RWPE1 (cell line): Measurements from ENCODE around the gene BABAM2.

Experiments used
- CTCF ChIA-PET: fragments of 350-600 bp; sonication (Branson Sonifier 250); formaldehyde crosslinking; extraction: SDS; loops from one replicate; lab custom pipeline; 2021; lab: Yijun Ruan, JAX
- POLR2A ChIA-PET: fragments of 400-600 bp; formaldehyde crosslinking; extraction: SDS; loops from one replicate; lab custom pipeline; 2020; ENCODE audit warnings: antibody characterized with exemption; ENCODE audit not compliant: low non-redundant PET; lab: Yijun Ruan, JAX
- DNase-seq: peaks from one replicate; pipeline ENCODE4 v3.0.0; 2012; ENCODE audit warnings: low spot score
- H3K27ac ChIP-seq: fragments of 450-650 bp; 2 replicates; pipeline ENCODE4 v1.5.1; 2017
- TF ChIP-seq, protein P1 (sequence below): fragments of 450-650 bp; conservative IDR thresholded peaks from 2 replicates; pipeline ENCODE4 v1.5.1; 2017; ENCODE audit warnings: low read depth, mild to moderate bottlenecking

Gene BABAM2

GRCh38 chr2:28142386-28142785 lies 251.9 kb downstream of the BABAM2 start:
- CTCF ChIA-PET, result interaction anchor here (0.7 kb wide), 1 partner anchor 41 kb away, joined by 3 read pairs; no protein-coding TSS in a partner anchor
- POLR2A ChIA-PET, result no interaction called here
- TF ChIP-seq, protein P1, sequence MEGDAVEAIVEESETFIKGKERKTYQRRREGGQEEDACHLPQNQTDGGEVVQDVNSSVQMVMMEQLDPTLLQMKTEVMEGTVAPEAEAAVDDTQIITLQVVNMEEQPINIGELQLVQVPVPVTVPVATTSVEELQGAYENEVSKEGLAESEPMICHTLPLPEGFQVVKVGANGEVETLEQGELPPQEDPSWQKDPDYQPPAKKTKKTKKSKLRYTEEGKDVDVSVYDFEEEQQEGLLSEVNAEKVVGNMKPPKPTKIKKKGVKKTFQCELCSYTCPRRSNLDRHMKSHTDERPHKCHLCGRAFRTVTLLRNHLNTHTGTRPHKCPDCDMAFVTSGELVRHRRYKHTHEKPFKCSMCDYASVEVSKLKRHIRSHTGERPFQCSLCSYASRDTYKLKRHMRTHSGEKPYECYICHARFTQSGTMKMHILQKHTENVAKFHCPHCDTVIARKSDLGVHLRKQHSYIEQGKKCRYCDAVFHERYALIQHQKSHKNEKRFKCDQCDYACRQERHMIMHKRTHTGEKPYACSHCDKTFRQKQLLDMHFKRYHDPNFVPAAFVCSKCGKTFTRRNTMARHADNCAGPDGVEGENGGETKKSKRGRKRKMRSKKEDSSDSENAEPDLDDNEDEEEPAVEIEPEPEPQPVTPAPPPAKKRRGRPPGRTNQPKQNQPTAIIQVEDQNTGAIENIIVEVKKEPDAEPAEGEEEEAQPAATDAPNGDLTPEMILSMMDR, result no peak
- no peak overlapping the region for H3K27ac ChIP-seq
- DNase-seq, result peak; percentile 19

- POLR2A ChIA-PET, result no interaction called here
- CTCF ChIA-PET, result interaction anchor here (0.6 kb wide), 1 partner anchor 42 kb away, joined by 4 read pairs; no protein-coding TSS in a partner anchor
- no peak for DNase-seq
- TF ChIP-seq, protein P1, result no peak
- no peak overlapping the region for H3K27ac ChIP-seq
Measured at GRCh38 chr2:28148000-28148399, 257.5 kb downstream of the BABAM2 start.

- H3K27ac ChIP-seq, result no peak overlapping the region
- POLR2A ChIA-PET, result no interaction called here
- CTCF ChIA-PET, result interaction anchor here (0.6 kb wide), 2 partner anchors 43 to 198 kb away, joined by 4 read pairs; no protein-coding TSS in a partner anchor
- DNase-seq, result no peak
- TF ChIP-seq, protein P1, result no peak
Measured at GRCh38 chr2:28148566-28148965, 258.0 kb downstream of the BABAM2 start.

- CTCF ChIA-PET, result no interaction called here
- POLR2A ChIA-PET, result no interaction called here
- DNase-seq, result no peak
- TF ChIP-seq, protein P1, result no peak
- no peak overlapping the region for H3K27ac ChIP-seq
Measured at GRCh38 chr2:28150236-28150915, 259.8 kb downstream of the BABAM2 start.

- TF ChIP-seq, protein P1, result no peak
- ChIA-PET CTCF (no interaction called here), POLR2A (no interaction called here)
- no peak overlapping the region for H3K27ac ChIP-seq
- no peak for DNase-seq
Measured at GRCh38 chr2:28150994-28151393, 260.5 kb downstream of the BABAM2 start.

DNA sequence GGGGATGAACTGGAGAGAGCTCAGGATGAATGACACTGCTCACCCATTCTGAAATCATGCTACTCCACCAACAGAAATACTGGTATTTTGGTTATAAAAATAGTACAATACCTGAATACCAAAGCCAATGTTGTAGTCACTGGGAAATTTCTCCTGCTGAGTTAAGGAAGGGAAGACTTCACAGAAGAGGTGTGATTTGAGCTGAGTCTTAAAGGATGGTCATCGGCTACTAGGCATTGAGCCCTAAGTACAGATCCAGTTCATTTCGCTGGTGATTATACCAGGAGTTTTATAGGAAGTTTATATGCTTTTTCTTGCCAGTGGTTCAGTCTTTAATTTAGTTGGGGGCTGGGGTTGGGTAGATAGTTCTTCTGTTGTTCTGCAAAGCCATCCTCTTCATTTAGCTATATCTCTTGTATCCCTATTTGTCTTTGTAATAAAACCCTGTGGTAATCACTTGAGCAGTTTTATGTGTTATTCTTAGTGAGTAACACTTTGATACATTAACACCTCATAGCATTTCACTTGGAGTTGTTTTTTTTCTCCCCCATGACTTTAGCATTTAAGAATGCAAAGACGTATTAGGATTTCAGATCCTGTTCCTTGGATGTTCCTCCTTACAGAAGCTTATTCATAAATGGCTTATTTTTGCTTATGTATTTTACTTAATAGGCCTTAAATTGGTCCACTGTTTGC lies 262.2 kb downstream of the BABAM2 start:
- CTCF ChIA-PET, result interaction anchor here (0.6 to 1.1 kb wide), 2 partner anchors 22 to 249 kb away, joined by 4 to 5 read pairs; no protein-coding TSS in a partner anchor
- no peak for DNase-seq
- H3K27ac ChIP-seq, result no peak overlapping the region
- TF ChIP-seq, protein P1, result no peak
- POLR2A ChIA-PET, result no interaction called here
